ENCODE data around the gene TMPRSS4.

TMPRSS4 gene

GRCh38 chr11:118126082-118126838 is 49.4 kb downstream of the TMPRSS4 start:
- TF ChIP-seq ZFX (IDR thresholded peaks at IDR 0.05) (no peak), CTCF (conservative IDR thresholded peaks at IDR 0.05) (no peak)

GRCh38 chr11:118128310-118128709 is 51.4 kb downstream of the TMPRSS4 start:
- no peak overlapping the region for H3K27ac ChIP-seq
- no peak for TF ChIP-seq CTCF (conservative IDR thresholded peaks at IDR 0.05)
- no peak for TF ChIP-seq ZFX (IDR thresholded peaks at IDR 0.05)

More at GRCh38 chr11:118126082-118126838, 49.4 kb downstream of the TMPRSS4 start:
- H3K27ac ChIP-seq = peak overlapping the region; percentile 30; the same call in 1 of the 2 replicates

- H3K27ac ChIP-seq = no peak overlapping the region
- no peak for TF ChIP-seq CTCF (conservative IDR thresholded peaks at IDR 0.05)
- no peak for TF ChIP-seq ZFX (IDR thresholded peaks at IDR 0.05)
Measured at GRCh38 chr11:118128721-118129470, 52.0 kb downstream of the TMPRSS4 start.

GRCh38 chr11:118129471-118130172 is 52.7 kb downstream of the TMPRSS4 start:
- no peak overlapping the region for H3K27ac ChIP-seq
- TF ChIP-seq ZFX (IDR thresholded peaks at IDR 0.05) = no peak
- no peak for TF ChIP-seq CTCF (conservative IDR thresholded peaks at IDR 0.05)

- no peak overlapping the region for H3K27ac ChIP-seq
- TF ChIP-seq ZFX (IDR thresholded peaks at IDR 0.05) (no peak), CTCF (conservative IDR thresholded peaks at IDR 0.05) (no peak)
Measured at GRCh38 chr11:118132385-118133151, 55.7 kb downstream of the TMPRSS4 start.

GRCh38 chr11:118133816-118134215 is 56.9 kb downstream of the TMPRSS4 start:
- H3K27ac ChIP-seq = no peak overlapping the region
- TF ChIP-seq CTCF (conservative IDR thresholded peaks at IDR 0.05) (no peak), ZFX (IDR thresholded peaks at IDR 0.05) (no peak)

All from C4-2B (cell line).